ENCODE results near the gene GLT8D1.

- TF ChIP-seq HOXA7 (CRISPR knock-in tag; IDR thresholded peaks at IDR 0.05; ENCODE audit: borderline replicate concordance) (no peak), CTCF (tag by site-specific recombination; IDR thresholded peaks at IDR 0.05) (no peak), SP2 (tag by site-specific recombination; IDR thresholded peaks at IDR 0.05) (no peak), YY1 (tag by site-specific recombination; IDR thresholded peaks at IDR 0.05) (no peak), ZNF580 (tag by site-specific recombination; IDR thresholded peaks at IDR 0.05) (no peak), ZNF521 (tag by site-specific recombination; IDR thresholded peaks at IDR 0.05) (no peak), ZNF530 (tag by site-specific recombination; IDR thresholded peaks at IDR 0.05; ENCODE audit: low read depth) (no peak)
- TF ChIP-seq, protein P1, sequence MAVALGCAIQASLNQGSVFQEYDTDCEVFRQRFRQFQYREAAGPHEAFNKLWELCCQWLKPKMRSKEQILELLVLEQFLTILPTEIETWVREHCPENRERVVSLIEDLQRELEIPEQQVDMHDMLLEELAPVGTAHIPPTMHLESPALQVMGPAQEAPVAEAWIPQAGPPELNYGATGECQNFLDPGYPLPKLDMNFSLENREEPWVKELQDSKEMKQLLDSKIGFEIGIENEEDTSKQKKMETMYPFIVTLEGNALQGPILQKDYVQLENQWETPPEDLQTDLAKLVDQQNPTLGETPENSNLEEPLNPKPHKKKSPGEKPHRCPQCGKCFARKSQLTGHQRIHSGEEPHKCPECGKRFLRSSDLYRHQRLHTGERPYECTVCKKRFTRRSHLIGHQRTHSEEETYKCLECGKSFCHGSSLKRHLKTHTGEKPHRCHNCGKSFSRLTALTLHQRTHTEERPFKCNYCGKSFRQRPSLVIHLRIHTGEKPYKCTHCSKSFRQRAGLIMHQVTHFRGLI (tag by site-specific recombination; IDR thresholded peaks at IDR 0.05), result no peak
Observed at GRCh38 chr3:52733256-52733891, 27.8 kb upstream of the GLT8D1 start.
